Non-pigmented ciliary epithelial cell (primary cell): Measurements from ENCODE around the gene DNMT3L.
"Not testable (repeated sequence)": the region's sequence is repeated elsewhere in the genome, so short reads cannot be mapped to it uniquely, and the experiment has no call there.

Source experiments
- DNase-seq: peaks from one replicate; pipeline ENCODE4 v3.0.0-alpha.2; 2010; ENCODE audit warnings: low read depth

DNMT3L gene

GRCh38 chr21:44249204-44250037 is 12.3 kb downstream of the DNMT3L start:
- not testable (repeated sequence) for DNase-seq

GRCh38 chr21:44247904-44248303 is 13.8 kb downstream of the DNMT3L start:
- not testable (repeated sequence) for DNase-seq

- not testable (repeated sequence) for DNase-seq
Observed at GRCh38 chr21:44243980-44244379, 17.7 kb downstream of the DNMT3L start.

- DNase-seq, result not testable (repeated sequence)
Observed at GRCh38 chr21:44241281-44241680, 20.4 kb downstream of the DNMT3L start.

GRCh38 chr21:44240842-44241241 is 20.9 kb downstream of the DNMT3L start, which contains the start of gene ICOSLG:
TSS of gene ICOSLG (minus strand) at chr21:44240943. CDS start at chr21:44240817, 126 bp downstream.
- not testable (repeated sequence) for DNase-seq

- not testable (repeated sequence) for DNase-seq
Observed at GRCh38 chr21:44240353-44240752, 21.3 kb downstream of the DNMT3L start.

GRCh38 chr21:44229561-44229960 is 32.1 kb downstream of the DNMT3L start:
- not testable (repeated sequence) for DNase-seq

GRCh38 chr21:44228109-44228508 is 33.6 kb downstream of the DNMT3L start:
- not testable (repeated sequence) for DNase-seq

GRCh38 chr21:44227614-44228013 is 34.1 kb downstream of the DNMT3L start:
- DNase-seq, result not testable (repeated sequence)

GRCh38 chr21:44225605-44226004 is 36.1 kb downstream of the DNMT3L start:
- not testable (repeated sequence) for DNase-seq

GRCh38 chr21:44223334-44223733 is 38.4 kb downstream of the DNMT3L start:
- not testable (repeated sequence) for DNase-seq

- DNase-seq, result not testable (repeated sequence)
Observed at GRCh38 chr21:44220674-44221073, 41.0 kb downstream of the DNMT3L start.

GRCh38 chr21:44218461-44218860 is 43.2 kb downstream of the DNMT3L start:
- DNase-seq, result not testable (repeated sequence)

- DNase-seq, result not testable (repeated sequence)
Observed at GRCh38 chr21:44211978-44212377, 49.7 kb downstream of the DNMT3L start.

GRCh38 chr21:44211574-44211973 is 50.1 kb downstream of the DNMT3L start:
- not testable (repeated sequence) for DNase-seq

GRCh38 chr21:44207860-44208646 is 53.6 kb downstream of the DNMT3L start:
- DNase-seq, result not testable (repeated sequence)

GRCh38 chr21:44206698-44207676 is 54.7 kb downstream of the DNMT3L start:
- not testable (repeated sequence) for DNase-seq

GRCh38 chr21:44206187-44206586 is 55.5 kb downstream of the DNMT3L start:
- DNase-seq, result not testable (repeated sequence)

GRCh38 chr21:44202590-44203299 is 59.0 kb downstream of the DNMT3L start:
- not testable (repeated sequence) for DNase-seq

- DNase-seq, result not testable (repeated sequence)
Observed at GRCh38 chr21:44199997-44200396, 61.7 kb downstream of the DNMT3L start.

GRCh38 chr21:44199448-44199847 is 62.2 kb downstream of the DNMT3L start:
- no peak for DNase-seq
